Panc1 (cell line): Measurements from ENCODE around the gene PRTFDC1. TPM values are rescaled to one million over a fixed set of nuclear protein-coding genes. Genes with fewer than 3 reads are reported as not detected.
A peak's percentile ranks its signal among the peaks of the same experiment; 100 is the strongest.

ENCODE experiments used
- ATAC-seq: fragments of 200-7000 bp; cut with Tn5 transposase; 2 replicates; pipeline ENCODE4 v1.9.1; 2020; ENCODE audit warnings: mild to moderate bottlenecking, moderate library complexity
- BruUV-seq: library from RNA; stranded (reverse); fragments of 400-500 nt; replicated peaks from 2 replicates; lab custom pipeline; 2021; lab: Mats Ljungman, UMichigan
- CTCF ChIA-PET: fragments of 300-600 bp; sonication (Branson Sonifier 250); formaldehyde crosslinking; loops from one replicate; lab custom pipeline; 2022; ENCODE audit warnings: antibody characterized with exemption; lab: Charles Lee
- POLR2A ChIA-PET: fragments of 300-600 bp; sonication (Branson Sonifier 250); formaldehyde crosslinking; loops from one replicate; lab custom pipeline; 2022; ENCODE audit warnings: antibody characterized with exemption; lab: Charles Lee
- DNase-seq: peaks from one replicate; pipeline ENCODE4 v3.0.0-alpha.2; 2010; ENCODE audit warnings: low read depth, low spot score
- H3K27ac ChIP-seq: 2 replicates; pipeline ENCODE4 v1.5.1; 2011; ENCODE audit warnings: mild to moderate bottlenecking, low read length, inconsistent platforms
- H3K27me3 ChIP-seq: fragments of 200-500 bp; sonication (Bioruptor generic); 2 replicates; pipeline ENCODE4 v1.6.0; 2014; ENCODE audit warnings: low read length, inconsistent platforms; ENCODE audit not compliant: control insufficient read depth, insufficient read depth
- H3K36me3 ChIP-seq: fragments of 200-500 bp; sonication (Bioruptor generic); 2 replicates; pipeline ENCODE4 v1.5.1; 2014; ENCODE audit warnings: inconsistent platforms, mild to moderate bottlenecking, low read length, moderate library complexity; ENCODE audit not compliant: control insufficient read depth, insufficient read depth
- H3K4me1 ChIP-seq: 2 replicates; pipeline ENCODE4 v1.5.1; 2011; ENCODE audit warnings: inconsistent platforms, mild to moderate bottlenecking, low read length, moderate library complexity; ENCODE audit not compliant: control insufficient read depth, insufficient read depth
- H3K4me3 ChIP-seq, 2 experiments: 2 replicates each; pipeline ENCODE4 v1.5.1; 2011 to 2012; ENCODE audit warnings: low read depth in 2 of 2, low read length in 2 of 2, mild to moderate bottlenecking in 2 of 2, inconsistent platforms in 1 of 2, moderate library complexity in 1 of 2
- H3K9me3 ChIP-seq: fragments of 200-500 bp; sonication (Bioruptor generic); 2 replicates; pipeline ENCODE4 v1.5.1; 2014; ENCODE audit warnings: low read depth, mild to moderate bottlenecking, inconsistent platforms, low read length, moderate library complexity; ENCODE audit not compliant: control insufficient read depth, insufficient read depth
- CTCF ChIP-seq: fragments of 450-650 bp; IDR thresholded peaks from 2 replicates; pipeline ENCODE4 v1.5.1; 2017; ENCODE audit warnings: mild to moderate bottlenecking
- POLR2AphosphoS5 ChIP-seq: IDR thresholded peaks from 2 replicates; pipeline ENCODE4 v1.6.1; 2012; ENCODE audit warnings: mild to moderate bottlenecking, low read depth, low read length, moderate library complexity
- REST ChIP-seq, 2 experiments: IDR thresholded peaks; 2 replicates each; pipeline ENCODE4 v1.6.1; 2011 to 2012; ENCODE audit warnings: low read depth in 2 of 2, control low read depth in 1 of 2, low read length in 1 of 2, mild to moderate bottlenecking in 1 of 2, moderate library complexity in 1 of 2; ENCODE audit not compliant: insufficient read depth in 1 of 2
- SIN3A ChIP-seq: IDR thresholded peaks from 2 replicates; pipeline ENCODE4 v1.6.1; 2012; ENCODE audit warnings: low read depth, mild to moderate bottlenecking, low read length, moderate library complexity, borderline replicate concordance; ENCODE audit not compliant: insufficient read depth
- TCF7L2 ChIP-seq: IDR thresholded peaks from 2 replicates; pipeline ENCODE4 v1.6.1; 2011; ENCODE audit warnings: mild to moderate bottlenecking, low read depth, low read length, inconsistent platforms
- in situ Hi-C: cut with HindIII; loops from 2 replicates; pipeline ENCODE4 v1.10.0; 2016; ENCODE audit warnings: low sequenced_read_pairs, low pct_unique_long_range_greater_than_20kb
- intact Hi-C: fragments of 100-400 bp; cut with micrococcal nuclease; formaldehyde crosslinking; loops from one replicate; pipeline ENCODE4 v1.10.0; 2022; ENCODE audit not compliant: unreplicated experiment
- total RNA-seq: library from RNA; stranded (reverse); gene quantifications from one replicate; pipeline ENCODE4 v1.2.1, GENCODE V29; 2021; ENCODE audit not compliant: unreplicated experiment

Gene PRTFDC1
- total RNA-seq, 1 experiment from 2014 or later, result 3.0 TPM

GRCh38 chr10:24952707-24953645, 570 bp upstream of the PRTFDC1 start:
- H3K4me1 ChIP-seq, result peaks cover 16% of the 10 kb centered on the region
- POLR2A ChIA-PET, result interaction anchor here (0.7 kb wide), 1 partner anchor 63 kb away, joined by 7 read pairs; the partner anchor contains the start of gene THNSL1
- DNase-seq, result no peak
- TF ChIP-seq CTCF (peak; percentile 68), REST (IDR thresholded peaks at IDR 0.05; ENCODE audit: insufficient read depth in 1 of 2, low read depth in 2 of 2, low read length in 1 of 2) (no peak), TCF7L2 (no peak)
- peak; percentile 75 for ATAC-seq
- intact Hi-C loops (loop anchor here (5.0 to 10.0 kb wide), 2 partner anchors 228 to 311 kb away; partner anchors contain the start of gene ARHGAP21), in situ Hi-C loops (no loop called here)
- H3K9me3 ChIP-seq, result no peaks in the 10 kb centered on the region
- H3K27ac ChIP-seq, result peak overlapping the region; percentile 61
- no TSS peak for BruUV-seq
- peak overlapping the region; percentile 46 to 61 for H3K4me3 ChIP-seq
- no peaks in the 10 kb centered on the region for H3K36me3 ChIP-seq
- no peaks in the 10 kb centered on the region for H3K27me3 ChIP-seq
- CTCF ChIA-PET, result interaction anchor here (0.6 kb wide), 1 partner anchor 22 kb away, joined by 3 read pairs; no protein-coding TSS in a partner anchor

- POLR2A ChIA-PET, result no interaction called here
- in situ Hi-C loops (no loop called here), intact Hi-C loops (loop anchor here (5.0 to 10.0 kb wide), 2 partner anchors 227 to 309 kb away; partner anchors contain the start of gene ARHGAP21)
- BruUV-seq, result no TSS peak
- Histone ChIP-seq H3K27ac (peak overlapping the region; percentile 77), H3K27me3 (no peaks in the 10 kb centered on the region), H3K4me1 (peaks cover 13% of the 10 kb centered on the region), H3K9me3 (no peaks in the 10 kb centered on the region), H3K36me3 (no peaks in the 10 kb centered on the region), H3K4me3 (peak overlapping the region; percentile 46 to 61)
- ATAC-seq, result peak; percentile 70
- CTCF ChIA-PET, result no interaction called here
- DNase-seq, result no peak
- no peak for TF ChIP-seq SIN3A
- TF ChIP-seq TCF7L2, result no peak
- TF ChIP-seq REST (IDR thresholded peaks at IDR 0.05; ENCODE audit: insufficient read depth in 1 of 2, low read depth in 2 of 2, low read length in 1 of 2), result no peak
- no peak for TF ChIP-seq POLR2AphosphoS5
- no peak for TF ChIP-seq CTCF
Observed at GRCh38 chr10:24951201-24952142, 934 bp downstream of the PRTFDC1 start.
